NAMALWA (cell line): ENCODE data around the gene PPP2R5A.
"Not testable (repeated sequence)": the region's sequence is repeated elsewhere in the genome, so short reads cannot be mapped to it uniquely, and the experiment has no call there.

Source experiments
- DNase-seq: peaks from one replicate; pipeline ENCODE4 v3.0.0-alpha.2; 2015; ENCODE audit warnings: low spot score

PPP2R5A gene

DNA sequence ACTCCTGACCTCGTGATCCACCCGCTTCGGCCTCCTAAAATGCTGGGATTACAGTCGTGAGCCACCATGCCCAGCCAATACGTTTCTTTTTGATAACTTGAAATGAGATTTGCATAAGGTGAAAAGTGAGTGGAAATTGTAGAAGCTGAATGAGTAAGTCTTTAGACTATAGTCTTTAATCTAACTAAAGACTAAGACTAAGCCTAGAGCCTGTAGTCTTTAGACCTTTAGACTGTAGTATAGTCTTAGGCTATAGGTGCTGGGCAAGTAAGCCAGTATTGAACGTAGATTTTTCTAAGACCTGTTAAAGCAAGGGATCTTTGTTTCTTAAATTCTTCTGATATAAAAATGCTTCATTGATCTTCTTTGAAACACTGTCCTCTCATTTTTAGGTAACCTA is 12.1 kb downstream of the PPP2R5A start:
- DNase-seq: no peak

DNA sequence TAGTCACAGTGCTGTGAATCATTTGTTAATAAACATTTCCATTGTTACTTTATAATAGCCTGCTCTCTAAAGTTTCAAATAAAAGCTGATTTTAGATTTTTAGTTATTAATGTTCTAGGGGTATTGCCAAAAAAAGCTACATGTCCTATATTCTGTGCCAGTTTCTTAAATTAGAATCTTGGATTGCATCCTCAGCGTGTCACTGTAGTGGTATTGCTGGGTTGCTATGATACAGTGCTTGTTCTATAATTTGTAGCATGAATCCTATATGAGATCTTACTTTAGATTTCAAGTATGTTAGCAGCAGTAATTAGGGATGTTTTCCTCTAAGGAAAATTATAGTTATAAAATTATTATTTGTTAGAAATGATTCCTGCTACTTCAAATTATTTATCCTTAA is 16.4 kb downstream of the PPP2R5A start:
- no peak for DNase-seq

DNA sequence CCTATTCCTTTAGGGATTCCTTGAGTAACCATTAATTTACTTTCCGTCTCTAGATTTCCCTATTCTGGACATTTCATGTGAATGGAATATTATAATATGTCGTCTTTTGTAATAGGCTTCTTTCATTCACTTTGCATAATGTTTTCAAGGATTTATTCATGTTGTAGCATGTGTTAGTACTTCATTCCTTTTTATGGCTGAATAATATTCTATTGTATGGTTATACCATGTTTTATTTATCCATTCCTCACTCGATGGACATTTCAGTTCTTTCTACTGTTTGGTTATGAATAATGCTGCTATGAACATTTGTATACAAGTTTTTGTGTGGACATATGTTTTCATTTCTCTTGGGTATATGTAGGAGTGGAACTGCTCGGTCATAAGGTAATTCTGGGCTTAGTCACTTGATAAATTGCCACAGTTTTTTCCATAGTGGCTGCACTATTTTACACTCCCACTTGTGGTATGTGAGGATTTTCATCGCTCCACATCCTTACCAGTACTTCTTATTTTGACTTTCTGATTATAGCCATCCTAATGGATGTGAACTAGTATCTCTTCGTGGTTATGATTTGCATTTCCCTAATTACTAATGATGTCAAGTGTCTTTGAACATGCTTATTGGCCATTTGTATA is 17.7 kb downstream of the PPP2R5A start:
- no peak for DNase-seq

DNA sequence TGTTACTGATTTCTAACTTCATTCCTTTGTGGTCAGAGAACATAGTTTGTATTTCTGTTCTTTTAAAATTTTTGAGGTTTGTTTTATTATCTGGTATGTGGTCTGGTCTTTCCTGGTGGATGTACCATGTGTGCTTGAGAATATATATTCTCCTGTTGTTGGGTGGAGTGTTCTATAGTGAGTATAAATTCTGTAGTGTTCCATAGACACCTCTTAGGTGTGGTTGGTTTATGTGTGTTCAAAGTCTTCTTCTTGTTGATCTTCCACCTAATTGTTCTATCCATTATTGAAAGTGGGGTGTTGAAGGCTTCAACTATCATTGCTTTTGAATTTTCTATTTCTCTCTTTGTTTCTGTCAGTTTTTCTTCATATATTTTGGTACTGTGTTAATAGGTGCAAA is 20.1 kb downstream of the PPP2R5A start:
- no peak for DNase-seq

DNA sequence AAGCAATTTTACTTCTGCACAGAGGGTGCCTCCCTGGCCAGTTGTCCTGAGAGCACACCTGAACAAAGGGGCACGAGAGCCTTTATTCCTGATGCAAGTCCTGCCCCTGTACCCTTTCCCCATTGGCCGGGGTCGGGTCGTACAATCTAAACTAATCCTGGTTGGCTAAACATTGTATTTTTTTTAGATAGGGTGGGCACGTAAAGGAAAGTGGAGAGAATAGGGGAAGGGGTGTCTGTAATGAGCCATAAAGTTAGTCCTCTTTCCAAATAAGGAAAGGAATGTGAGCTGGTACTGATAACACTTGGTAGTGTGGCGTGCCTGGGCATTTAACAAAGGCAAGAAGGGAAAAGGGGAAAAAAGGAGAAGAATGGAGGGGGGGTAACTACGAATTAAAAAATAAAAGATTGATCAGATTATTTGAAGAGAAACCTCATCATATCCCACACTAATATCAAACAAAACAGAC is 20.8 kb downstream of the PPP2R5A start:
- DNase-seq: not testable (repeated sequence)

DNA sequence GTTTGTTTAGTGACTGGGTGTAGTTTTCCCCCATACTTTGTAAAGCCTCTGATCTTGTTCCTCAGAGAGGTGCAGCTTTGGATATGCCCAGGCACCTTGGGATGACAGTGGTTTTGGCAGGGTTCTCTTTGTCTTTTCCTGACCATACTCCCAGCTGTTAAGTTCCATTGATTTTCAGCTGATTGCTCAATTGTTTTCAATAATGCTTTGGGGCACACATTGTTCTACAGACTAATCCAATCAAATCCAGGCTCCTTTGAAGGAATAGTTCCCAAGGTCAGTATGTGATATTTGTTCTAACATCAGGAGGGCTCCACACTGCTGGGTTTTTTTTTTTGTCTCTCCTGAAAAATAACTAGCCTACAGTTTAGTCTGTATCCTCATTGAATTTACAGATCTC is 24.8 kb downstream of the PPP2R5A start:
- no peak for DNase-seq

DNA sequence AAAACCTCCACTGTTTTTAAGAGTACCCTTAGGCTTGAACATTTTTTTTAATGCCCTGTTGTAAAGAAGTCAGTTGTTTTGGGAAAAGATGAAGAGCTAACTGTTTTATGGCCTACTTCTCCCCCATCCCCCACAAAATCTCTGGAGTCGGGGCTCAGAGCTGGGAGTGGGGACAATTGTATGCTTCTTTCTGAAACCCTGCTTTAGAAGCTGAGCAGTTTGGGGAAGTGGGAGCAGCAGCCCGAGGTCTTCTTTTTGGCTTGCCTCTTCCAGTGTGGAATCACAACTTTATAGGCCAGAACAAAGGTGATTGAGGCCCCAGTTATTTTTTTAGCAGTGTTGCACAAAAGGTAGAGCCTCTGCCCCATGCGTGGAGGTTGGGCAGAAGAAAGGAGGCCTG is 25.2 kb downstream of the PPP2R5A start:
- no peak for DNase-seq

DNA sequence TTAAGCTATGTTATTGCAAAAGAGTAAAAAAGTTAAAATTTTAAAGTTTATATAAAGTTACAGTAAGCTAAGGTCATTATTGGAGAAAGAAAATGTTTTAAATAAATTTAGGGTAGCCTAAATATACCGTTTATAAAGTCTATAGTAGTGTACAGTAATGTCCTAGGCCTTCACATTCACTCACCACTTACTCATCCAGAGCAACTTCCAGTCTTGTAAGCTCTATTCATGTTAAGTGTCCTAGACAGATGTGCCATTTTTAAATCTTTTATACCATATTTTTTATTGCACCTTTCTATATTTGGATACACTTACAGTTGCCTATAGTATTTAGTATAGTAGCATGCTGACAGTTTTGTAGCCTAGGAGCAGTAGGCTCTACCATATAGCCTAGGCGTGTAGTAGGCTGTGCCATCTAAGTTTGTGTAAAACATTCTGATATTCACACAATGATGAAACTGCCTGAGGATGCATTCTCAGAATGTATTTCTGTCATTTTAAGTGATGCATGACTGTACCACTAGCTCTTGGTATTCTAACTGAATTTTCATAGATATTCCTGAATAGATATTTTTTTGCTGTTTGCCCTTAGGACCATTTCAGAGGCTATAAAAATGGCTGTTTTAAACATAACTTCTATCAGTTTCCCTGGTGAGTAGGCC is 26.8 kb downstream of the PPP2R5A start:
- no peak for DNase-seq

DNA sequence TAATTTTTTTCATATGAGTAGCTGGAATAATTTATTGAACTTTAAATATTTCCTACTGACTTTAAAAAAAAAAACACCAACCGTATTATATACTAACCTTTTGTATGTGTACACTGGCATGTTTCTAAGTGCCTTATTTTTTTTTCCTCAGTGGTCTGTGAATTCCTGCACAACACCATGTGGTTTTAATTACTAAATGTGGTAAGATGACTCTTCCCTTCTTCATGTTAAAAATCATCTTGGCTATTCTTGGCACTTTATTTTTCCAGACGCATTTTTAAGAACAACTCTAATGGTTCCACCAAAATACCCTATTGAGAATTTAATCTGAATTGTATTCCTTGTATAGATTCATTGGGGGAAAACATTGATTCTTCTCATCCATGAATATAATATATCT is 28.4 kb downstream of the PPP2R5A start:
- DNase-seq: no peak

DNA sequence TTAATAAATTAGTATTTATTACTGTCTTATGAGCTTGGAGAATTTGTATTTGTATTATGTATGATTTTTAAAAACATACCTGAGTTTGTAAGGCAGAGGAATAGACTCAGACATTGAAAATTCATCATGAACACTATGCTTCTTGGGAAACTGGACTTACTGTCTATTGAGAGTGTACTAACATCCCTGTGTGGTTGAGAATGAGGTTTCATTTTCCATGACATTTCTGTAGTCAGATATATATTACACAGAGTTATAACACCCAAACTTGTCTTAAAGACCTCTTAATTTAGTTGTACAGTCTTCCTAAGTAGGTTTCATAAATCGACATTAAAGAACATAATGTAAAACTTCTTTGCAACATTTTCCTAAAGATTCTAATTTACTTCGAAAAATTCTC is 30.0 kb downstream of the PPP2R5A start:
- no peak for DNase-seq

DNA sequence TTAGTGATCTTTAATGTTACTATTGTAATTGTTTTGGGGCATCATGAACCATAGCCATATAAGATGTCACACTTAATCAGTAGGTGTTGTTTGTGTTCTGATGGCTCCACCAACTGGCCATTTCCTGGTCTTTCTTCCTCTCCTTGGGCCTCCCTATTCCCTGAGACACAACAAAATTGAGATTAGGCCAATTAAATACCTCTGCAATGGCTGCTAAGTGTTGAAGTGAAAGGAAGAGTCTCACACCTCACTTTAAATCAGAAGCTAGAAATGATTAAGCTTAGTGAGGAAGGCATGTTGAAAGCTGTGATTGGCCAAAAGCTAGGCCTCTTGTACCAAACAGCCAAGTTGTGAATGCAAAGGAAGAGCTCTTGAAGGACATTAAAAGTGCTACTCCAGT is 30.7 kb downstream of the PPP2R5A start:
- DNase-seq: peak; percentile 41

DNA sequence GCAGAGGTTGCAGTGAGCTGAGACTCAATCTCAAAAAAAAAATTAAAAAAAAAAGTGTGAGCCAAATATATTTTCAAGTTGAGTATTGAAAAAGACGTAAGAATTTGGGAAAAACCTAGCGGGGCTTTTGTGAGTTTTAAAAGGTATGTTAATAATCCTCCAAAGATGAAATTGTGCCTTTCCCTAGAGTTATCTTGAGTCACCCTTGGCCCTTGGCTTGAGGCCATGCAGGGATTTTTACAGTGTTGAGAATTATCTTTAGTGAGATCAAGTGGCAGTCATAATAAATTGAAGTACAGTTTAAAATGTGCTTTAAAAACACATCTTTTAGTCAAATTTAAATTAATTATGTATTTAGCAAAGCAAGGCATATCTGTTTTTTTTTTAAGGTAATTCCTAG is 32.7 kb downstream of the PPP2R5A start:
- no peak for DNase-seq

DNA sequence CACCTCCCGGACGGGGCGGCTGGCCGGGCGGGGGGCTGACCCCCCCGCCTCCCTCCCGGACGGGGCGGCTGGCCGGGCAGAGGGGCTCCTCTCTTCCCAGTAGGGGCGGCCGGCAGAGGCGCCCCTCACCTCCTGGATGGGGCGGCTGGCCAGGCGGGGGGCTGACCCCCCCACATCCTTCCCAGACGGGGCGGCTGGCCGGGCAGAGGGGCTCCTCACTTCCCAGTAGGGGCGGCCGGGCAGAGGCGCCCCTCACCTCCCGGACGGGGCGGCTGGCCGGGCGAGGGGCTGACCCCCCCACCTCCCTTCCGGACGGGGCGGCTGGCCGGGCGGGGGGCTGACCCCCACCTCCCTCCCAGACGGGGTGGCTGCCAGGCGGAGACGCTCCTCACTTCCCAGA is 35.8 kb downstream of the PPP2R5A start:
- DNase-seq: not testable (repeated sequence)

DNA sequence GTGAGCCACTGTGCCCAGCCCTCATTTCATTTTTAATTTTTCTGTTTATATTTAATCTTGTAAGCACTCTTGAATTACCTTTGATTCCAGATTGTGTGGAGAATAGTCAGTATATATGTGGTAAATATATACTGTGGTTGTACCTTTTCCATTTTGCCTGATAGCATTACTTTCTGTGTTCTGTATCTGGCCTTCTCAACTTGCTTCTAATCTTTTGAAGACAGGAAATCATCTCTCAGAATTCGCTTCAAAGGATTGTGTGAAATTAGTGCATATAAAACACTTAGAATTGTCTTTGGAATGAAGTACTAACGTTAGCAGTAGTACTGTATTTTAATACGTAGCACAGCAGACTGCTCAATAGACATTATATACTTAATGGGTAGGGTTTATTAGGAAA is 37.9 kb downstream of the PPP2R5A start:
- no peak for DNase-seq

DNA sequence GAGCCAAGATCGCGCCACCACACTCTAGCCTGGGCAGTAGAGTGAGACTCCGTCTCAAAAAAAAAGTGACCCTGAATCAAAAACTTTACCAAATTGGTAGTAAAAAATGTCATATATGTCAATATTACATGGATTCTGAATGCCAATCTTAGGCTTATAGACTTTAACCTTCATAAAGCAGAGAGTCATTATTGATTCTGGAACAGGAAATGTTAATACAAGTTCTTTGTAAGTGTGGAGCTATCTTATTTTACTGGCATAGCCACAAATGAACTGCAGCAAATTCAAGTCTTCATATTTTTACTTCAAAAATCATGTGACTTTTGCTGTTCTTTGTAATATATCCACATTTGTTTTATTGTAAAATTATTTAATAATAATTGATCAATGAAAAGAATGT is 41.3 kb downstream of the PPP2R5A start:
- DNase-seq: no peak

DNA sequence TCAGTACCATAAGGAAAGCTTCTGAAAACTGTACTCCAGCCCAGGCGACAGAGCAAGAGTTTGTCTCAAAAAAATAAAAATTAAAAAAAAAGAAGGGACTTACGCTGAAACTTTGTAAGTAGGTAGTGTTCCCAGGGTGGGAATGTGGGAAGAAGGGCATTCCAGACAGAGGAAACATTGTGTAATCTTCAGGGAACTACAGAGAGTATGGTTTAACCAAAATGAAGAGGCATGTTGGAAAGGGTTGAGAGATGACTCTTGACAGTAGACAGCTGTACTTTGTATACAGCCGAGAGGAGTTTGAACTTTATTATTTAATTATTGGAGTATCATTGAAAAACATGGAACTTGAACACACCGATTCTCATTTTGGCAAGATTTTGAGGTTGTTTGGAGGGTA is 43.0 kb downstream of the PPP2R5A start:
- DNase-seq: no peak

DNA sequence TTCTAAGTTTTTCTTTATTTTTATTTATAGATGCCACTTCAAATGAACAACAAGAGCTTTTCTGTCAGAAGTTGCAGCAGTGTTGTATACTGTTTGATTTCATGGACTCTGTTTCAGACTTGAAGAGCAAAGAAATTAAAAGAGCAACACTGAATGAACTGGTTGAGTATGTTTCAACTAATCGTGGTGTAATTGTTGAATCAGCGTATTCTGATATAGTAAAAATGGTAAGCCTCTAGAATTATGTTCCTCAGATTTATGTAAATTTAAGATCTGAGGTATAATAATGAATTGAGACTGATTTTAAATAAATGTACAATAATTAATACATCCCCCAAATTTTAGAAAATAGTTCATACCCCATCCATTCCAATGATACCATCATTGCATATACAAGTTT is 43.9 kb downstream of the PPP2R5A start:
- DNase-seq: no peak

DNA sequence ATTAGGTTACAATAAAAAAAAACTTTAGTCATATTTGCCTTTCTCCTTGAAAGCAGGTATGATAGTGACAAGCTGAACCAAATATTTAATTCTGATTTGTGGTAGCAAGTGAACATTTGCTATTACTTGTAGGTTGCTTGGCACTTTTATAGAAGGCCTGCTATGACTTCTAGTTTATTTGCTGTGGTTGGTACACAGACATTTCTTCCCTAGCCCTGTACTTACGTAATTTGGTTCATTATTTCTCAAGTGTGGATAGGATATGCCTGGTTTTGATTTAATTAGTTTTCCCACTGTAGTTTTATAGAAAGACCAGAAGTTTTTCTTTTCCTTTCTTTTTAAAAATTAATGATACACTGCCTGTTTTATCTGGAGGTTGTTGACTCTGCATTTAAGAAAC is 55.9 kb downstream of the PPP2R5A start:
- DNase-seq: no peak

DNA sequence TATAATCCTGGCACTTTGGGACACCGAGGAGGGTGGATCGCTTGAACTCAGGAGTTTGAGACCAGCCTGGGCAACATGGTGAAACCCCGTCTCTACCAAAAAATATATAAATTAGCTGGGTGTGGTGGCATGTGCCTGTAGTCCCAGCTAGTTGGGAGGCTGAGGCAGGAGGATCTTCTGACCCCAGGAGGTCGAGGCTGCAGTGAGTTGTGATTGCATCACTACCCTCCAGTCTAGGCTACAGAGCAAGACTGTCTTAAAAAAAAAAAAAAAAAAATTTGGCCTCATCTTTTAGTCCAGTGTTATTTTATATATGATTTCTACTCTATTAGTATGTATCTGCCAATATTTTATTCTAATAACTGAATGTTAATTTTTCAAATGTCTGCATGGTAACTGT is 59.7 kb downstream of the PPP2R5A start:
- no peak for DNase-seq

DNA sequence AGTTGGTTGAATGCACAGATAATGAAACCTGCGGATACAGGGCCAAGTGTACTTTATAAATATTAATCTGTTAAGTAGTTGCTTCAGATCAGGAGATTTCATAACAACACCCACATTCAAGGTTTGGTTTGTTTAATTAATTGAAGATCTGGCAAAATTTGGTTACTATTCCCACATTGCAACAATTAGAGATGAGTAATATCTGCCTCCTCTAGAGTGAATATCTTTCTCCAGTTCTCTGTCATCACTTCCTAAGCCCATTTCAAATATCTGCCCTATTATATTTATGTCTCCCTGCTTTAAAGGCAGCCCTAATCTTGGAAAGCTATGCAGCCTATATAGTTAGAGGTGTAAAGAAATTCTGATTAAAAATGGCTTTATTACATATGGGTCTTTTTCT is 61.4 kb downstream of the PPP2R5A start:
- no peak for DNase-seq

DNA sequence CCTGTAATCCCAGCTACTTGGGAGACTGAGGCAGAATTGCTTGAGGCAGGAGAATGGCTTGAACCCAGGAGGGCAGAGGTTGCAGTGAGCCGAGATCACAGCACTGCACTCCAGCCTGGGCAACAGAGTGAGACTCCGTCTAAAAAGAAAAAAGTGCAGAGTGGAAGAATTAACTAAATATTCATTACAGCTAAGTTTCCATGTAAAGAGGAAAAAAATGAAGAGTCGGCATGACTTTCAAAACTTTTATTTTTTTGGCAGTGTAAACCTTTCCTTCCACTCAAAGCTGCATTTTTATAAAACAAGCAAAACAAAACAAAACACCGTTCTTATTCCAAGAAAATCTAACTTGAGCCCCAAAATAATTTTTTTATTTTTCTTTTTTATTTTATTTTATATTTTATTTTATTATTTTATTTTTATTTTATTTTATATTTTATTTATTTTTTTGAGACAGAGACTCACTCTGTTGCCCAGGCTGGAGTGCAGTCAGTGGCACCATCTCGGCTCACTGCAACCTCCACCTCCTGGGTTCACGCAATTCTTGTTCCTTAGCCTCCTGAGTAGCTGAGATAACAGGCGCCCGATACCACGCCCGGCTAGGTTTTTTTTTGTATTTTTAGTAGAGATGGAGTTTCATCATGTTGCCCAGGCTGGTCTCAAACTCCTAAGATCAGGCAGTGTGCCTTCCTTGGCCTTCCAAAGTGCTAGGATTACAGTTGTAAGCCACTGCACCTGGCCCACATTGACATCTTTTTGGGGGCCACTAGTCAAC is 66.6 kb downstream of the PPP2R5A start:
- DNase-seq: no peak

DNA sequence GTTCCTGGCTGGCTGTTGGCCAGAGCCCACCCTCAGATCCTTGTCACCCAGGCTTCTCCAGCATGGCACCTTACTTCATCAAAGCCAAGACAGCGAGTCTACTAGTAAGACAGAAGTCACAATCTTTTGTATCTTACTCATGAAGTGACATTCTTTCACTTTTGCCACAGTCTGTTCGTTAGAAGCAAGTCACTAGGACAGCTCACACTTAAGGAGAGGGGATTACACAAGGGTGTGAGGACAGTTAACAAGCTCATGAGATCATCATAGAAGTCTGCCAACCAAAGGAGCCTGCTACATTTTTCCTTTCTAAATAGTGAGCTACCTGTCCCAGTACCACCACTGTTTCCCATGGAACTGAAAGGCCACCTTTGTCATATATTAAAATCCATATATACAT is 68.0 kb downstream of the PPP2R5A start:
- no peak for DNase-seq

DNA sequence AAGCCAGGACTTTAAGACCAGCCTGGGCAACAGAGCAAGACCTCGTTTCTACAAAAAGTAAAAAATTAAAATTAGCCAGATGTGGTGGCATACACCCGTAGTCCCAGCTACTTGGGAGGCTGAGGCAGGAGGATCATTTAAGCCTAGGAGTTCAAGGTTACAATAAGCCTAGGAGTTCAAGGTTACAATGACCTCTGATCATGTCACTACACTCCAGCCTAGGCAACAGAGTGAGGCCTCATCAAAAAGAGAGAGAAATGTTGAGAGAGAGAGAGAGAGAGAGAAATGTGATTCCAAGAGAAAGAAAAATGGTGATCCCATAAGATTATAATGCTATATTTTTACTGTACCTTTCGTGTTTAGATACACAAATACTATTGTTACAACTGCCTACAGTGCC is 69.3 kb downstream of the PPP2R5A start:
- no peak for DNase-seq
